GM21528 (cell line): ENCODE results near the gene KCNN4.
A peak's percentile ranks its signal among the peaks of the same experiment; 100 is the strongest.

Experiments
- ATAC-seq: cut with Tn5 transposase; IDR thresholded peaks from one replicate; pipeline ENCODE4 v1.9.1; 2021; ENCODE audit warnings: mild to moderate bottlenecking, moderate library complexity; ENCODE audit not compliant: unreplicated experiment, low FRiP score

Gene KCNN4

DNA sequence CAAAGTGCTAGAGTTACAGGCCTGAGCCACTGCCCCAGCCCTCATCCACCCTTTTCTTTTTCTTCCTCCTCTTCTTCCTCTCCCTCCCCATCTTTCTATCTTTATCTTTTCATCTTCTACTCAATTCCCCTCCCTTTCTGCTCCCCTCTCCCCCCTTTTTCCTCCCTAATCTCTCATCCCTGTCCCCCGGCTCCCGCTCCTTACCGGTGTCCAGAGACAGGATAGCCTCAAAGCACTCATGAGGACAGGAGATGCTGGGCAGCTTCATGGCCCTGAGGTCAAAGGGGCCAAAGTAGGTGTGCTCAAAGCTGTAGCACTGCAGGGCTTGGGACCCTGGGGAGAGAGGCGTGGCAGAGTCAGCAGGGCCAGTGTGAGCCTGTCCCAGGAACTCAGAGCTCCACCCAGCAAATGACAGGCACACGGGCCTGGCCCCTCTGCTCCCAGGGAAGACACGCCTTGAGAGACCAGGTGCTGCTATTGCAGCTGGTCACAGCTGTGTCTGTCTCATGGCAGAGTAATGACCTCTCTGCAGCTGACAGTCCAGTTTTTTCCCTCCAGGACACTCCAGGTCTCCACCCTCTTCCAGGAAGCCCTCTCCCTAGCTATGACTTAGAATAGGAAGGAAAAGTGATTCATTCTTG, 18.8 kb upstream of the KCNN4 start:
- no peak for ATAC-seq

DNA sequence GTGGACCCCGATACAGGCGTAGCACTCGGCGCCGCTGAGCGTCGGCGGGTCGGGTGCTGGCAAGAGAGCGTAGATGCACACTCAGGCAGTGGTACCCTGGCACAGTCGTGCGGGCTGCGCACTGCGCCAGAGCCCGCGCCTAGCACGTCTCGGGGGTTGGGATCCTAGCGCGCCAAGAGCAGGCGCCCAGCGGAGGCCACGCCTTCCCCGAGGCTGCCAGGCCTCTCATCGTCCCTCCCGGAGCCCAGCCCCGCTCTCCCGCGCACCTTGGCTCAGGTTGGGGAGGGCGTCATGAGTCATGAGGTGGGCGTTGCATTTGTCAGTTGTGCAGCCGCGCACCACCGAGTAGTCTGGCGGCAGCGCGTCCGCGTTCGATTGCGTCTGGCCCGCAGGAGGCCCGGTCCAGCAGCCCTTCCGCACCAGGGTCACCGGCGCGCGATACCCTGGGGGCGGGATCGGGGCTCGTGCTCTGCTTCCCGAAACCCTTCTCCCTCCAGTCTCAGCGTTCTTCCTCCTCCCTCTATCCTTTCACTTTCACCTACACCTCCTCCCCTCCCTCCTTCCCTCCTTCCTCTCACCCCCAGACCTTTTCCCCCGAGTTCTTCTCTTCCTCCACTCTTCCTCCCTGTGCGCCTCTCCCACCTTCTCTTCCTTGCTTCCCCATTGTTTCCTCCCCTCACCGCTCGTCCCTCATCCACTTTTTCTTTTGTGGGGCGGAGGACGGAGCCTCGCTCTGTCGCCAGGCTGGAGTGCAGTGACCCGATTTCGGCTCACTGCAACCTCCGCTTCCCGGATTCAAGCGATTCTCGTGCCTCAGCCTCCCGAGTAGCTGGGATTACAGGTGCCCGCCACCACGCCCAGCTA, 18.0 kb upstream of the KCNN4 start:
- no peak for ATAC-seq

- no peak for ATAC-seq
Measured at GRCh38 chr19:43798026-43798545, 17.3 kb upstream of the KCNN4 start.

GRCh38 chr19:43797556-43797955, 16.8 kb upstream of the KCNN4 start:
- ATAC-seq = no peak

GRCh38 chr19:43797118-43797517, 16.3 kb upstream of the KCNN4 start:
- no peak for ATAC-seq

GRCh38 chr19:43790587-43790986, 9.8 kb upstream of the KCNN4 start:
- no peak for ATAC-seq

GRCh38 chr19:43789029-43789428, 8.3 kb upstream of the KCNN4 start:
- ATAC-seq = no peak

- no peak for ATAC-seq
Measured at GRCh38 chr19:43786665-43787064, 5.9 kb upstream of the KCNN4 start.

- peak; percentile 54 for ATAC-seq
Measured at GRCh38 chr19:43784981-43785808, 4.4 kb upstream of the KCNN4 start.

DNA sequence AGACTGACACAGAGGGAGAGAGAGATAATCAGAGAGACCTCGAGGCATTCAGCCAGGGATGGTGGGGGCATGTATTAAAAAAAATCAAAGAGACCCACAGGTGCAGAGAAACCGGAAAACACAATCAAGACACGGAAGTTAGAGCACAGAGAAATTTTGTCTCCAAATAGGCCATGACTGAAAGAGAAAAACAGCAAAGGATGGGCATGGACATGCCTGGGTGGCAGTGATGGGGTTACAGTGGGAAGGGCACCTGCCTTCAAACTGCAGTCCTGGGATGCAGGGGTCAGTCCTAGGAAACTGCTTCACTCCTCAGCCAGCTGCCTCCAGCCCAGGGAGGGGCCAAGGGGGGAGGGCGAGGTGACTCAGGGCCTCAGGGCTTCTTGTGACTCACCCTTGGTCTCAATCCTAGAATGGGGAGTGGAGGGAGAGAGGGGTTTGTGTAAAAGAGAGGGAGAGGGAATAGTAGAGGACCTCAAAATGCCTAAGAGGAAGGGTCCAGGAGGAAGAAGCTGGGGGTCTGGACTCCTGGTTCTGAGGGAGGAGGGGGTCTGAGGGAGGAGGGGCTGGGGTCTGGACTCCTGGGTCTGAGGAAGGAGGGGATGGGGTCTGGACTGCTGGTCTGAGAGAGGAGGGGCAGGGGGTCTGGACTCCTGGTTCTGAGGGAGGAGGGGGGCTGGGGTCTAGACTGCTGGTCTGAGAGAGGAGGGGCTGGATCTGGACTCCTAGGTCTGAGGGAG, 3.6 kb upstream of the KCNN4 start:
- no peak for ATAC-seq

DNA sequence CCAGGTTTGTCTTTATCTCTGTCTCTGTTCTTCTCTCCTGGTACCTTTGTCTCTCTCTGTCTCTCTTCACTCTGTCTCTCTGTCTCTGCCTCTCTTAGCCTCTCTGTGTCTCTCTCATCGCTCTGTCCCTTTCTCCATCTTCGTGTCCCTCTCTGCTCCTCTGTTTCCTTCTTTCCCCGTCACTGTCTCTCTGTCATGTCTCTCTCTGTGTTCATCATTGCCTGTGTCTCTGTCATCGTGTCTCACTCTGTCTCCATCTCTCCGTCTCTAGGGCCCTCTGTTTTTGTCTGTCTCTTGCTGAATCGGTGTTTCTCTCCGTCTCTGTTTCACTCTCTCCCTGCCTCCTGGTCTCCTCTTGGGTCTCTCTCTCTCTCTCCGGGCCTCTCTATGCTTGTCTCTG, 2.9 kb upstream of the KCNN4 start:
- no peak for ATAC-seq

DNA sequence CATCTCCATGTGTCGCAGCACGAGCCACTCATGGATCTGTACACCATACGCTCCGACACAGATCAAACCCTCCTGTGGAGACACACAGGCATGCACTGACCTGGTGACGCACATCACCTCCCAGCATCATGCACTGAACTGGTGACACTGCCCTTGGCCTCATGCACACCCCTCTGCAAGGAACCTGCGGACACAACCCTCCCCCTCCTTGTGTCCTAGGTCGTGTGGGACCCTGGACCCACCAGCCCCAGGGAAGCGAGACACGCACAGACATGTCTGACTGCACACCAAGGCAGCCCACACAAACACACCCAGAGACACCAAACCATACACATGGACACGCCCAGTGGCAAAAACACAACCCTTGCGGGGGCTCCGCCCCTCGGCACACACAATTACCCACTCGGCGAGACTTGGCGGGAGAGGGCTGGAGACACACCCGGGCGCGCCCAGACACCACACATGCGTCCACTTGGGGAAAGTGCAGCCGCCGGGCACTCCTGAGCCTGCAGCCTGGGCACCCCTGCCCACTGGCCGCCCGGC, 2.0 kb upstream of the KCNN4 start:
- no peak for ATAC-seq

GRCh38 chr19:43782311-43782660, 1.5 kb upstream of the KCNN4 start:
- no peak for ATAC-seq

- no peak for ATAC-seq
Measured at GRCh38 chr19:43781630-43782310, 997 bp upstream of the KCNN4 start.

DNA sequence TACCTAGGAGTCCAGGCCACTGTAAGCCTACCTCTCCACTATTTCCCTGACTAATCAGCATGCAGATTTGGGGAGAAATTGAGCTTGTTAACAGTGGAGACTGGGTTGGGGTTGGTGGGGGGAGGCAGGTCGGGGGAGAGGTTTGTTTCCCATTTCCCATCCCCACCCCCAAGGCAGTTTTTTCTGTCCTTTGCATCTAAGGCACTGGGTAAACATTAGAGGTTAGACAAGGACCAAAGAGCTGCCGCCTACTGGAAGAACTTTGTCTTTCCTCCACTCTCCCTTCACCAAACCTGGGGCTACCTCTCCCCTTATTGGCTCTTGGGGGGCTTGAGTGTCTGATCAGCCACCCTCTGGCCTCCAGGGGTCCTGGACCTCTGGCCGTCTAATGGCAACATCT, 953 bp downstream of the KCNN4 start:
- ATAC-seq = no peak

- ATAC-seq = no peak
Measured at GRCh38 chr19:43779147-43779819, 1.5 kb downstream of the KCNN4 start.

DNA sequence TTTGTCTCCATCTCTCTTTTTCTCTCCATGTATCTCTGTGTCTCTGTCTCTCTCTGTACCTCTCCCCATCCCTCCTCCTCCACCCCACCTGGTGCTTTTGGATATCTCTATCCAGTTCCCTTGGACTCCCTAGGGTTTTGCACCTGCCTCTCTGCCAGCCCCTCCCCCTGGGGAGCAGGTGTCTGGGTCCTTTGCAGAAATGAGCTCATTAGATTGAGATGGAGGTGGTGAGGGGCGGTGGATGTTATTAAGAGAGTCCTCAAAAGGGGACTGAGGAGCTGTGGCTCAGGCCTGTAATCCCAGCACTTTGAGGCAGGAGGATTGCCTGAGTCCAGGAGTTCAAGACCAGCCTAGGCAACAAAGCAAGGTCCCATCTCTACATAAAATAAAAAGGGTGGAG, 2.1 kb downstream of the KCNN4 start:
- ATAC-seq = no peak

GRCh38 chr19:43777163-43777695, 3.5 kb downstream of the KCNN4 start:
- ATAC-seq = no peak

GRCh38 chr19:43776286-43776685, 4.5 kb downstream of the KCNN4 start:
- ATAC-seq = no peak
